Placental pericyte (primary cell): ENCODE data around the gene RAB36. TPM values are rescaled to one million over a fixed set of nuclear protein-coding genes. Genes with fewer than 3 reads are reported as not detected.

Experiments used
- small RNA-seq: library from RNA; depleted of rRNA; stranded (forward); fragments of <200 nt; gene quantifications from one replicate; pipeline ENCODE3, GENCODE V24; 2012; ENCODE audit warnings: low replicate concordance
- total RNA-seq: library from RNA; depleted of rRNA; stranded (reverse); fragments of >200 nt; gene quantifications from 2 replicates; pipeline ENCODE4 v1.2.3, GENCODE V29; 2012

Gene RAB36
- 4.6 and 7.4 TPM in 2 replicates for total RNA-seq

GRCh38 chr22:23144932-23145877 lies at the start of gene RAB36:
Gene RAB36 (plus strand): TSS chr22:23145477. CDS start chr22:23146617, 1,140 bp downstream.

GRCh38 chr22:23180301-23180892 lies 35.1 kb downstream of the RAB36 start, which contains the start of gene BCR:
Gene BCR (plus strand): TSS chr22:23180509. CDS start chr22:23180961, 452 bp downstream.

Small RNAs within 50 kb of the gene (small RNA-seq; reads per million reads assigned to genes)
- gene BCRP8 (not detected), gene RF00017 (not detected), gene RF00066 (not detected)

Other genes starting within 250 kb of the RAB36 start
- gene GNAZ, start 75.0 kb upstream of the RAB36 start, total RNA-seq: 0.43 and 0.44 TPM in 2 replicates
- gene RSPH14, start 3.5 kb upstream of the RAB36 start, total RNA-seq: not detected in 2 replicates
- 55.8 and 77.5 TPM in 2 replicates for gene BCR, start 35.0 kb downstream of the RAB36 start, total RNA-seq